Breast epithelium (tissue), 3 donors: Measurements from ENCODE around the gene KIF26B.

Experiments
- POLR2A ChIP-seq: fragments of 450-650 bp; IDR thresholded peaks from one replicate; pipeline ENCODE4 v1.6.1; 2016; ENCODE audit warnings: antibody characterized with exemption, mild to moderate bottlenecking, moderate library complexity
- POLR2AphosphoS5 ChIP-seq, 3 donors: sonication (generic); formaldehyde crosslinking; IDR thresholded peaks; one replicate each; pipeline ENCODE4 v1.6.1; 2017; ENCODE audit warnings: antibody characterized with exemption in 3 of 3
- TF ChIP-seq, protein P1 (sequence below), 3 donors: fragments of 450-650 bp; IDR thresholded peaks; one replicate each; pipeline ENCODE4 v1.5.1; 2016 to 2017; ENCODE audit warnings: antibody characterized with exemption in 3 of 3, mild to moderate bottlenecking in 3 of 3, moderate library complexity in 3 of 3

- TF ChIP-seq, protein P1, sequence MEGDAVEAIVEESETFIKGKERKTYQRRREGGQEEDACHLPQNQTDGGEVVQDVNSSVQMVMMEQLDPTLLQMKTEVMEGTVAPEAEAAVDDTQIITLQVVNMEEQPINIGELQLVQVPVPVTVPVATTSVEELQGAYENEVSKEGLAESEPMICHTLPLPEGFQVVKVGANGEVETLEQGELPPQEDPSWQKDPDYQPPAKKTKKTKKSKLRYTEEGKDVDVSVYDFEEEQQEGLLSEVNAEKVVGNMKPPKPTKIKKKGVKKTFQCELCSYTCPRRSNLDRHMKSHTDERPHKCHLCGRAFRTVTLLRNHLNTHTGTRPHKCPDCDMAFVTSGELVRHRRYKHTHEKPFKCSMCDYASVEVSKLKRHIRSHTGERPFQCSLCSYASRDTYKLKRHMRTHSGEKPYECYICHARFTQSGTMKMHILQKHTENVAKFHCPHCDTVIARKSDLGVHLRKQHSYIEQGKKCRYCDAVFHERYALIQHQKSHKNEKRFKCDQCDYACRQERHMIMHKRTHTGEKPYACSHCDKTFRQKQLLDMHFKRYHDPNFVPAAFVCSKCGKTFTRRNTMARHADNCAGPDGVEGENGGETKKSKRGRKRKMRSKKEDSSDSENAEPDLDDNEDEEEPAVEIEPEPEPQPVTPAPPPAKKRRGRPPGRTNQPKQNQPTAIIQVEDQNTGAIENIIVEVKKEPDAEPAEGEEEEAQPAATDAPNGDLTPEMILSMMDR (IDR thresholded peaks at IDR 0.05), result no peak
- TF ChIP-seq POLR2A, result no peak
- no peak for TF ChIP-seq POLR2AphosphoS5 (IDR thresholded peaks at IDR 0.05)
These were observed 496.3 kb downstream of the KIF26B start for GRCh38 chr1:245651093-245651492.
